ENCODE measurements around the gene NHEJ1. TPM values are rescaled to one million over a fixed set of nuclear protein-coding genes. Genes with fewer than 3 reads are reported as not detected.

Gene NHEJ1
- total and polyA plus RNA-seq, 2 of the 13 experiments (the other 11 are each of a cell fraction or from before 2014, with no cell fraction given): 30.0 to 30.7 TPM

DNA sequence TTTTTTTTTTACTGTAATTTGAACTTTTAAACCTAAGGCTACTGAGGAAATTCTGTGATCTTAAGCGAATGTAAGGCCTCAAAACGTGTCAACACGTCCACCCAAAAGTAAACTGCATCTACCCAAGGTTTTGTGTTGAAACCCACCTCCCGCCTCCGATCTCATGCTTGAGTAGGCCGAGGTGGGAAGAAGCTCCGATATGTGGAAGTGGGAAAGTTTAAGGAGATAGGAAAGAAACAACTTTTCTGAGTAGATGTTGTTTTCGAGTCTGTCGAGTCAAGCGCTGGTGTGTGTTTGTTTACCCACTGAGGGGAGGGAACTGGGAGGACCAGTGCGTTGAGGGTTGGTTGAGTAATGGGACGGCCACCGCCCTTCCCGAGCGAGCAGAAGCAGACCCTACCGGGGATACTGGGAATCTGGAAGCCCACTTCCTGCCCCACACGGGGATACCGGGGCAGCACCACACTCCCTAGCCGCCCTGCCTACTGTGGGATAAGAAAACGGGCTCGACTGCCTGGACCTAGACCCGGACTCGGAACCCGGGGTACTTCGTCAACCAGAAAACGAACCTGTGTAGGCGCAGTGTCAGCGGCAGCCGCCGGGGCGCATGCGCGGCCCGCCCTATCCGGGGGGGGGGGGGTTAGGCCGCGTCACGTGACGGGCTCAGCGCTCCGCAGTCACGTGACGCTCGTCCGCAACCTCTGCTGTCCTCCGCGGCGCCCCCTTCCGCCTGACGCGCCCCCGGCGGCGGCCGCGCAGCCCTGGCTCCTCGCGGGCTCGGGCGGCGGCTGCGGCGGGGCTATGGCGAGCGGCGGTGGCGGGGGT is 17.1 kb upstream of the NHEJ1 start, which contains the start of gene RETREG2 (continued):
- TF ChIP-seq GPBP1L1 (CRISPR knock-in tag; IDR thresholded peaks at IDR 0.05) (no peak), SMARCC2 (IDR thresholded peaks at IDR 0.05) (no peak), ZNF543 (CRISPR knock-in tag; IDR thresholded peaks at IDR 0.05) (peak; percentile 85), TP53 (CRISPR knock-in tag; conservative IDR thresholded peaks at IDR 0.05) (no peak), ZNF800 (CRISPR knock-in tag; IDR thresholded peaks at IDR 0.05) (no peak), ZNF501 (CRISPR knock-in tag; IDR thresholded peaks at IDR 0.05) (0 out of 2 replicates have a peak, but pooled peaks have one; percentile 28), ZNF672 (CRISPR knock-in tag; IDR thresholded peaks at IDR 0.05) (no peak), ZNF790 (CRISPR knock-in tag; IDR thresholded peaks at IDR 0.05; ENCODE audit: borderline replicate concordance) (peak; percentile 85; the same call in 1 of the 2 replicates), ZNF704 (CRISPR knock-in tag; IDR thresholded peaks at IDR 0.05; ENCODE audit: borderline replicate concordance) (peak; percentile 81; the same call in 1 of the 2 replicates), IRX3 (CRISPR knock-in tag; IDR thresholded peaks at IDR 0.05; ENCODE audit: borderline replicate concordance, low read depth) (no peak; the same call in 1 of the 2 replicates), TRIM22 (IDR thresholded peaks at IDR 0.05) (no peak), ZBTB21 (CRISPR knock-in tag; IDR thresholded peaks at IDR 0.05) (no peak), MXI1 (IDR thresholded peaks at IDR 0.05; ENCODE audit: borderline replicate concordance, low read depth, low read length) (no peak; the same call in 1 of the 3 replicates), ADNP (CRISPR knock-in tag; IDR thresholded peaks at IDR 0.05) (no peak), TAF1 (CRISPR knock-in tag; IDR thresholded peaks at IDR 0.05) (peak; percentile 87), ATF1 (CRISPR knock-in tag; IDR thresholded peaks at IDR 0.05) (no peak), JUNB (CRISPR knock-in tag; IDR thresholded peaks at IDR 0.05; ENCODE audit: borderline replicate concordance) (no peak), TOPORS (CRISPR knock-in tag; IDR thresholded peaks at IDR 0.05) (peak; percentile 14; the same call in 1 of the 2 replicates), ARNT2 (CRISPR knock-in tag; IDR thresholded peaks at IDR 0.05; ENCODE audit: low read depth) (peak; percentile 78), SCMH1 (CRISPR knock-in tag; IDR thresholded peaks at IDR 0.05; ENCODE audit: borderline replicate concordance) (no peak)
- TF ChIP-seq, protein P1, sequence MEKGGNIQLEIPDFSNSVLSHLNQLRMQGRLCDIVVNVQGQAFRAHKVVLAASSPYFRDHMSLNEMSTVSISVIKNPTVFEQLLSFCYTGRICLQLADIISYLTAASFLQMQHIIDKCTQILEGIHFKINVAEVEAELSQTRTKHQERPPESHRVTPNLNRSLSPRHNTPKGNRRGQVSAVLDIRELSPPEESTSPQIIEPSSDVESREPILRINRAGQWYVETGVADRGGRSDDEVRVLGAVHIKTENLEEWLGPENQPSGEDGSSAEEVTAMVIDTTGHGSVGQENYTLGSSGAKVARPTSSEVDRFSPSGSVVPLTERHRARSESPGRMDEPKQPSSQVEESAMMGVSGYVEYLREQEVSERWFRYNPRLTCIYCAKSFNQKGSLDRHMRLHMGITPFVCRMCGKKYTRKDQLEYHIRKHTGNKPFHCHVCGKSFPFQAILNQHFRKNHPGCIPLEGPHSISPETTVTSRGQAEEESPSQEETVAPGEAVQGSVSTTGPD (CRISPR knock-in tag; IDR thresholded peaks at IDR 0.05): peak; percentile 55; the same call in 1 of the 2 replicates
- TF ChIP-seq, protein P2, sequence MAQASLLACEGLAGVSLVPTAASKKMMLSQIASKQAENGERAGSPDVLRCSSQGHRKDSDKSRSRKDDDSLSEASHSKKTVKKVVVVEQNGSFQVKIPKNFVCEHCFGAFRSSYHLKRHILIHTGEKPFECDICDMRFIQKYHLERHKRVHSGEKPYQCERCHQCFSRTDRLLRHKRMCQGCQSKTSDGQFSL (CRISPR knock-in tag; IDR thresholded peaks at IDR 0.05): peak; percentile 99

Data from HepG2 (cell line).